ENCODE results near the gene SGF29. TPM values are rescaled to one million over a fixed set of nuclear protein-coding genes. Genes with fewer than 3 reads are reported as not detected.
A peak's percentile ranks its signal among the peaks of the same experiment; 100 is the strongest.

Gene SGF29
- total and polyA plus RNA-seq, 2 of the 8 experiments (the other 6 are each of a cell fraction or from before 2014, with no cell fraction given) = 3.1 to 22.7 TPM

GRCh38 chr16:28537076-28537475 lies 16.6 kb upstream of the SGF29 start:
- H3K4me3 ChIP-seq (ENCODE audit: extremely low read depth in 1 of 4, insufficient read depth in 2 of 4, low read depth in 3 of 4, low read length in 4 of 4) = no peak overlapping the region
- WGBS, 2 experiments (ENCODE audit: extremely low coverage in 1 of 2, insufficient coverage in 1 of 2, insufficient read length in 1 of 2, insufficient replicate concordance in 2 of 2, low coverage in 1 of 2, low lambda C conversion rate in 2 of 2, missing lambda C conversion rate in 1 of 2) = 89% methylated on average over 6 of the region's 6 CpGs; no CpG with 5 or more reads in 1 of the 2 experiments
- no peak overlapping the region for H4K8ac ChIP-seq (ENCODE audit: extremely low read depth, insufficient read depth, low read length)
- no peak overlapping the region for H2BK12ac ChIP-seq (ENCODE audit: low read depth, low read length)
- no peaks in the 10 kb centered on the region for H4K20me1 ChIP-seq (replicated peaks in 1 of 2; ENCODE audit: control insufficient read depth in 1 of 2, insufficient read depth in 2 of 2, low read length in 2 of 2)
- H2BK5ac ChIP-seq (ENCODE audit: low read depth, low read length) = no peak overlapping the region
- no peaks in the 10 kb centered on the region for H3K79me2 ChIP-seq (ENCODE audit: control insufficient read depth in 1 of 2, insufficient read depth in 2 of 2, low read length in 2 of 2)
- H3K56ac ChIP-seq (replicated peaks; ENCODE audit: insufficient read length, low read depth, low read length) = no peak overlapping the region
- H3K4ac ChIP-seq (replicated peaks; ENCODE audit: insufficient read length, low read depth, low read length) = no peak overlapping the region
- ChIA-PET POLR2A (ENCODE audit: partially characterized antibody) (no interaction called here), CTCF (ENCODE audit: partially characterized antibody) (interaction anchor here (0.6 kb wide), 1 partner anchor 563 kb away, joined by 3 read pairs; no protein-coding TSS in a partner anchor)
- no peak overlapping the region for H3K23ac ChIP-seq (ENCODE audit: insufficient read length)
- 0 out of 2 replicates have a peak overlapping the region, but pooled peaks have one; percentile 21 for H2BK20ac ChIP-seq (ENCODE audit: low read length)
- H3K27me3 ChIP-seq (replicated peaks in 1 of 4; ENCODE audit: control insufficient read depth in 3 of 4, extremely low read depth in 1 of 4, insufficient read depth in 3 of 4, low read length in 3 of 4) = no peaks in the 10 kb centered on the region
- H3K4me2 ChIP-seq (ENCODE audit: insufficient read depth in 1 of 2, low read depth in 2 of 2, low read length in 2 of 2) = no peak overlapping the region
- DNase-seq (ENCODE audit: low read depth in 1 of 2, low spot score in 2 of 2) (no peak), FAIRE-seq (no peak)
- no peak overlapping the region for H2BK120ac ChIP-seq (replicated peaks; ENCODE audit: low read depth, low read length)
- H3K4me1 ChIP-seq (replicated peaks in 1 of 4; ENCODE audit: control insufficient read depth in 3 of 4, insufficient read depth in 4 of 4, low read length in 3 of 4) = peaks cover 0 to 4% (median 1%) of the 10 kb centered on the region in 4 experiments; a peak in 2 of 7 replicates
- H3K36me3 ChIP-seq (ENCODE audit: control insufficient read depth in 2 of 4, insufficient read depth in 4 of 4, low read length in 3 of 4) = no peaks in the 10 kb centered on the region
- H3K79me1 ChIP-seq (ENCODE audit: low read depth, low read length) = no peaks in the 10 kb centered on the region
- no peak overlapping the region for H3K18ac ChIP-seq (ENCODE audit: extremely low read depth, low read length)
- H3K9ac ChIP-seq (replicated peaks in 1 of 4; ENCODE audit: extremely low read depth in 1 of 4, low read depth in 3 of 4, low read length in 3 of 4) = no peak overlapping the region
- H3K27ac ChIP-seq (ENCODE audit: low read depth, low read length) = no peak overlapping the region
- no peak overlapping the region for H2BK15ac ChIP-seq (ENCODE audit: low read length)
- no peak overlapping the region for H4K5ac ChIP-seq (ENCODE audit: insufficient read length, low read depth, low read length)
- H3K23me2 ChIP-seq (ENCODE audit: low read depth, low read length) = no peaks in the 10 kb centered on the region
- no peak overlapping the region for H4K91ac ChIP-seq (replicated peaks; ENCODE audit: insufficient read length, low read length)
- no peaks in the 10 kb centered on the region for H3K9me3 ChIP-seq (ENCODE audit: insufficient read depth in 2 of 2, low read depth in 1 of 2, low read length in 1 of 2)
- no peak overlapping the region for H3K14ac ChIP-seq (ENCODE audit: insufficient read length)
- no peak overlapping the region for H2AK5ac ChIP-seq (ENCODE audit: low read depth, low read length)
- H2AFZ ChIP-seq (ENCODE audit: low read length) = no peak overlapping the region
- TF ChIP-seq CTBP2 (IDR thresholded peaks at IDR 0.05; ENCODE audit: borderline replicate concordance, insufficient read depth, insufficient read length, low read length) (no peak), TCF12 (IDR thresholded peaks at IDR 0.05; ENCODE audit: low read depth, low read length) (no peak), TBP (IDR thresholded peaks at IDR 0.05; ENCODE audit: low read depth, low read length) (no peak), CREB1 (IDR thresholded peaks at IDR 0.05) (no peak), RAD21 (IDR thresholded peaks at IDR 0.05 in 1 of 2, conservative IDR thresholded peaks at IDR 0.05 in 1 of 2; ENCODE audit: low read depth in 2 of 2, low read length in 2 of 2) (no peak), SP2 (IDR thresholded peaks at IDR 0.05; ENCODE audit: low read length) (no peak), ZNF274 (IDR thresholded peaks at IDR 0.05; ENCODE audit: borderline replicate concordance, extremely low read depth, low read length) (no peak), HDAC2 (IDR thresholded peaks at IDR 0.05; ENCODE audit: borderline replicate concordance in 1 of 2, low read depth in 2 of 2, low read length in 2 of 2) (no peak), POLR2A (IDR thresholded peaks at IDR 0.05; ENCODE audit: control extremely low read depth in 1 of 2, low read depth in 2 of 2, low read length in 2 of 2) (no peak), SIN3A (conservative IDR thresholded peaks at IDR 0.05 in 1 of 2, IDR thresholded peaks at IDR 0.05 in 1 of 2; ENCODE audit: low read depth in 1 of 2, low read length in 2 of 2) (no peak)
- TF ChIP-seq, protein P1, sequence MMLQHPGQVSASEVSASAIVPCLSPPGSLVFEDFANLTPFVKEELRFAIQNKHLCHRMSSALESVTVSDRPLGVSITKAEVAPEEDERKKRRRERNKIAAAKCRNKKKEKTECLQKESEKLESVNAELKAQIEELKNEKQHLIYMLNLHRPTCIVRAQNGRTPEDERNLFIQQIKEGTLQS (IDR thresholded peaks at IDR 0.05; ENCODE audit: insufficient read depth, low read depth, low read length) = no peak

All from H1 (cell line).